Retinal pigment epithelial cell (primary cell): Measurements from ENCODE around the gene SGK1.

ENCODE experiments used
- DNase-seq: peaks from one replicate; pipeline ENCODE4 v3.0.0-alpha.2; 2010; ENCODE audit warnings: low read depth
- H3K4me3 ChIP-seq: 2 replicates; pipeline ENCODE4 v1.5.1; 2011; ENCODE audit warnings: mild to moderate bottlenecking, low read length, control low read depth, moderate library complexity
- CTCF ChIP-seq: conservative IDR thresholded peaks from 2 replicates; pipeline ENCODE4 v1.5.1; 2011; ENCODE audit warnings: low read depth, low read length, control low read depth, inconsistent platforms

SGK1 gene

GRCh38 chr6:134343066-134343465 is 25.2 kb upstream of the SGK1 start:
- no peak for TF ChIP-seq CTCF
- DNase-seq: no peak
- H3K4me3 ChIP-seq: no peak overlapping the region

- TF ChIP-seq CTCF: no peak
- no peak for DNase-seq
- H3K4me3 ChIP-seq: no peak overlapping the region
Measured at GRCh38 chr6:134341999-134342567, 24.2 kb upstream of the SGK1 start.

GRCh38 chr6:134340179-134340975 is 22.5 kb upstream of the SGK1 start:
- no peak for DNase-seq
- H3K4me3 ChIP-seq: no peak overlapping the region
- no peak for TF ChIP-seq CTCF

- TF ChIP-seq CTCF: no peak
- DNase-seq: no peak
- no peak overlapping the region for H3K4me3 ChIP-seq
Measured at GRCh38 chr6:134339216-134339615, 21.3 kb upstream of the SGK1 start.

- DNase-seq: no peak
- TF ChIP-seq CTCF: no peak
- no peak overlapping the region for H3K4me3 ChIP-seq
Measured at GRCh38 chr6:134331256-134331655, 13.3 kb upstream of the SGK1 start.

GRCh38 chr6:134330555-134330954 is 12.6 kb upstream of the SGK1 start:
- H3K4me3 ChIP-seq: no peak overlapping the region
- TF ChIP-seq CTCF: no peak
- no peak for DNase-seq

GRCh38 chr6:134328792-134329191 is 10.9 kb upstream of the SGK1 start:
- H3K4me3 ChIP-seq: no peak overlapping the region
- no peak for TF ChIP-seq CTCF
- no peak for DNase-seq
